T-helper 2 cell treated with Interferon-gamma antibody and Interleukin-4, amounts not matched to agents 100 ng/mL and 5 ng/mL, for 36 hours (primary cell): ENCODE data around the gene SFPQ. TPM values are rescaled to one million over a fixed set of nuclear protein-coding genes. Genes with fewer than 3 reads are reported as not detected.
"Not testable (repeated sequence)": the region's sequence is repeated elsewhere in the genome, so short reads cannot be mapped to it uniquely, and the experiment has no call there.

ENCODE experiments used
- intact Hi-C: fragments of 100-400 bp; cut with micrococcal nuclease; formaldehyde crosslinking; loops from one replicate; pipeline ENCODE4 v1.15.1; 2023
- total RNA-seq: library from RNA; stranded (reverse); gene quantifications from 2 replicates; pipeline ENCODE4 v1.2.3, GENCODE V29; 2022

Gene SFPQ
- total RNA-seq, 1 donor from 2014 or later: 376 TPM

- intact Hi-C loops: no loop called here
Measured at GRCh38 chr1:35143737-35144508, 49.0 kb downstream of the SFPQ start.

GRCh38 chr1:35142728-35143127, 50.2 kb downstream of the SFPQ start:
- intact Hi-C loops: not testable (repeated sequence)

GRCh38 chr1:35142294-35142693, 50.7 kb downstream of the SFPQ start:
- intact Hi-C loops: not testable (repeated sequence)

GRCh38 chr1:35137590-35137989, 55.4 kb downstream of the SFPQ start:
- intact Hi-C loops: not testable (repeated sequence)

- intact Hi-C loops: no loop called here
Measured at GRCh38 chr1:35136780-35137179, 56.2 kb downstream of the SFPQ start.

Other genes with a start within 250 kb of the SFPQ start
- gene TMEM35B, start 207.8 kb downstream of the SFPQ start, total RNA-seq: 19.6 and 20.7 TPM in 2 replicates
- gene ZMYM6, start 161.2 kb downstream of the SFPQ start, total RNA-seq: 26.1 and 26.3 TPM in 2 replicates
- 9.0 and 13.5 TPM in 2 replicates for gene ZMYM1, start 113.8 kb downstream of the SFPQ start, total RNA-seq
- gene ZMYM4, start 75.6 kb upstream of the SFPQ start, total RNA-seq: 27.4 and 30.1 TPM in 2 replicates